Activated naive CD8-positive, alpha-beta T cell treated with anti-CD3 and anti-CD28 coated beads for 36 hours (primary cell): Measurements from ENCODE around the gene ZNF184. TPM values are rescaled to one million over a fixed set of nuclear protein-coding genes. Genes with fewer than 3 reads are reported as not detected.
"Not testable (repeated sequence)": the region's sequence is repeated elsewhere in the genome, so short reads cannot be mapped to it uniquely, and the experiment has no call there.

Experiments
- DNase-seq: peaks from one replicate; pipeline ENCODE4 v3.0.0; 2021
- H3K27ac Mint-ChIP-seq: one replicate; pipeline ENCODE4 v1.8.0; 2022; ENCODE audit warnings: mild to moderate bottlenecking, moderate library complexity, mixed read lengths
- H3K27me3 Mint-ChIP-seq: one replicate; pipeline ENCODE4 v1.8.0; 2022; ENCODE audit warnings: mild to moderate bottlenecking, mixed read lengths
- H3K36me3 Mint-ChIP-seq: one replicate; pipeline ENCODE4 v1.8.0; 2021; ENCODE audit warnings: mild to moderate bottlenecking, mixed read lengths
- H3K4me1 Mint-ChIP-seq: one replicate; pipeline ENCODE4 v1.8.0; 2021; ENCODE audit warnings: mixed read lengths
- H3K4me3 Mint-ChIP-seq: one replicate; pipeline ENCODE4 v1.8.0; 2022; ENCODE audit warnings: mild to moderate bottlenecking, moderate library complexity, mixed read lengths
- H3K9me3 Mint-ChIP-seq: one replicate; pipeline ENCODE4 v1.8.0; 2022; ENCODE audit warnings: mixed read lengths
- total RNA-seq, 2 experiments: library from RNA; stranded (reverse); gene quantifications; one replicate each; pipeline ENCODE4 v1.2.3, GENCODE V29; 2021

The ZNF184 gene
- total RNA-seq, 2 experiments from 2014 or later = 8.5 to 8.9 TPM

GRCh38 chr6:27468334-27468733 is 4.6 kb downstream of the ZNF184 start:
- peaks cover 45% of the 10 kb centered on the region for H3K4me1 Mint-ChIP-seq
- H3K4me3 Mint-ChIP-seq = no peak overlapping the region
- H3K27ac Mint-ChIP-seq = no peak overlapping the region
- peaks cover 72% of the 10 kb centered on the region for H3K36me3 Mint-ChIP-seq
- no peaks in the 10 kb centered on the region for H3K27me3 Mint-ChIP-seq
- H3K9me3 Mint-ChIP-seq = peaks cover 12% of the 10 kb centered on the region
- no peak for DNase-seq

GRCh38 chr6:27452496-27452897 is 20.4 kb downstream of the ZNF184 start:
- Mint-ChIP-seq H3K4me1 (no peaks in the 10 kb centered on the region), H3K36me3 (peaks cover 96% of the 10 kb centered on the region), H3K4me3 (no peak overlapping the region), H3K9me3 (peaks cover 76% of the 10 kb centered on the region), H3K27me3 (no peaks in the 10 kb centered on the region), H3K27ac (no peak overlapping the region)
- DNase-seq = no peak

- no peak for DNase-seq
- H3K4me1 Mint-ChIP-seq = no peaks in the 10 kb centered on the region
- H3K36me3 Mint-ChIP-seq = peaks cover 95% of the 10 kb centered on the region
- peaks cover 76% of the 10 kb centered on the region for H3K9me3 Mint-ChIP-seq
- H3K27me3 Mint-ChIP-seq = no peaks in the 10 kb centered on the region
- H3K4me3 Mint-ChIP-seq = no peak overlapping the region
- H3K27ac Mint-ChIP-seq = no peak overlapping the region
Observed at GRCh38 chr6:27451660-27452390, 21.1 kb downstream of the ZNF184 start.

GRCh38 chr6:27448456-27448855 is 24.4 kb downstream of the ZNF184 start:
- Mint-ChIP-seq H3K27me3 (no peaks in the 10 kb centered on the region), H3K4me1 (no peaks in the 10 kb centered on the region), H3K9me3 (peaks cover 49% of the 10 kb centered on the region), H3K4me3 (no peak overlapping the region), H3K36me3 (peaks cover 73% of the 10 kb centered on the region), H3K27ac (no peak overlapping the region)
- no peak for DNase-seq

GRCh38 chr6:27442932-27443331 is 30.0 kb downstream of the ZNF184 start:
- Mint-ChIP-seq H3K27ac (no peak overlapping the region), H3K4me1 (no peaks in the 10 kb centered on the region), H3K36me3 (peaks cover 30% of the 10 kb centered on the region), H3K27me3 (no peaks in the 10 kb centered on the region), H3K4me3 (no peak overlapping the region), H3K9me3 (peaks cover 20% of the 10 kb centered on the region)
- no peak for DNase-seq

- Mint-ChIP-seq H3K4me3 (no peak overlapping the region), H3K36me3 (peaks cover 24% of the 10 kb centered on the region), H3K27me3 (peaks cover 1% of the 10 kb centered on the region), H3K27ac (no peak overlapping the region), H3K4me1 (no peaks in the 10 kb centered on the region), H3K9me3 (peaks cover 21% of the 10 kb centered on the region)
- DNase-seq = no peak
Observed at GRCh38 chr6:27441001-27441400, 31.9 kb downstream of the ZNF184 start.

GRCh38 chr6:27439371-27439770 is 33.5 kb downstream of the ZNF184 start:
- no peaks in the 10 kb centered on the region for H3K4me1 Mint-ChIP-seq
- H3K27me3 Mint-ChIP-seq = peaks cover 8% of the 10 kb centered on the region

GRCh38 chr6:27433714-27434113 is 39.2 kb downstream of the ZNF184 start:
- Mint-ChIP-seq H3K27me3 (peaks cover 19% of the 10 kb centered on the region), H3K4me3 (no peak overlapping the region), H3K9me3 (peaks cover 23% of the 10 kb centered on the region), H3K27ac (no peak overlapping the region), H3K36me3 (peaks cover 16% of the 10 kb centered on the region), H3K4me1 (peaks cover 4% of the 10 kb centered on the region)
- no peak for DNase-seq

More at GRCh38 chr6:27439371-27439770, 33.5 kb downstream of the ZNF184 start:
- DNase-seq = no peak
- peaks cover 28% of the 10 kb centered on the region for H3K9me3 Mint-ChIP-seq
- H3K27ac Mint-ChIP-seq = no peak overlapping the region
- H3K36me3 Mint-ChIP-seq = peaks cover 25% of the 10 kb centered on the region
- H3K4me3 Mint-ChIP-seq = no peak overlapping the region

- Mint-ChIP-seq H3K27ac (no peak overlapping the region), H3K36me3 (no peaks in the 10 kb centered on the region), H3K4me3 (no peak overlapping the region), H3K27me3 (peaks cover 11% of the 10 kb centered on the region), H3K4me1 (peaks cover 5% of the 10 kb centered on the region), H3K9me3 (peaks cover 6% of the 10 kb centered on the region)
- no peak for DNase-seq
Observed at GRCh38 chr6:27428966-27429365, 43.9 kb downstream of the ZNF184 start.

GRCh38 chr6:27428502-27428901 is 44.4 kb downstream of the ZNF184 start:
- peaks cover 11% of the 10 kb centered on the region for H3K27me3 Mint-ChIP-seq
- no peak overlapping the region for H3K27ac Mint-ChIP-seq
- H3K9me3 Mint-ChIP-seq = peaks cover 3% of the 10 kb centered on the region
- no peaks in the 10 kb centered on the region for H3K36me3 Mint-ChIP-seq
- no peak overlapping the region for H3K4me3 Mint-ChIP-seq
- DNase-seq = no peak
- peaks cover 5% of the 10 kb centered on the region for H3K4me1 Mint-ChIP-seq

GRCh38 chr6:27426045-27426620 is 46.8 kb downstream of the ZNF184 start:
- H3K27me3 Mint-ChIP-seq = peaks cover 12% of the 10 kb centered on the region
- H3K4me3 Mint-ChIP-seq = no peak overlapping the region
- H3K9me3 Mint-ChIP-seq = peaks cover 3% of the 10 kb centered on the region
- DNase-seq = no peak
- H3K36me3 Mint-ChIP-seq = no peaks in the 10 kb centered on the region
- H3K4me1 Mint-ChIP-seq = peaks cover 5% of the 10 kb centered on the region
- H3K27ac Mint-ChIP-seq = no peak overlapping the region

GRCh38 chr6:27424851-27425250 is 48.1 kb downstream of the ZNF184 start:
- not testable (repeated sequence) for H3K27ac Mint-ChIP-seq, H3K4me3 Mint-ChIP-seq, H3K4me1 Mint-ChIP-seq, H3K36me3 Mint-ChIP-seq, H3K9me3 Mint-ChIP-seq, DNase-seq
- peaks cover 16% of the 10 kb centered on the region for H3K27me3 Mint-ChIP-seq

- Mint-ChIP-seq H3K9me3 (no peaks in the 10 kb centered on the region), H3K27ac (no peak overlapping the region), H3K27me3 (peaks cover 22% of the 10 kb centered on the region)
Observed at GRCh38 chr6:27422651-27423332, 50.1 kb downstream of the ZNF184 start.

GRCh38 chr6:27419363-27419762 is 53.5 kb downstream of the ZNF184 start:
- H3K9me3 Mint-ChIP-seq = no peaks in the 10 kb centered on the region
- H3K27me3 Mint-ChIP-seq = peaks cover 25% of the 10 kb centered on the region
- H3K36me3 Mint-ChIP-seq = peaks cover 2% of the 10 kb centered on the region
- no peak overlapping the region for H3K27ac Mint-ChIP-seq
- no peaks in the 10 kb centered on the region for H3K4me1 Mint-ChIP-seq
- H3K4me3 Mint-ChIP-seq = no peak overlapping the region
- DNase-seq = no peak

More at GRCh38 chr6:27422651-27423332, 50.1 kb downstream of the ZNF184 start:
- no peaks in the 10 kb centered on the region for H3K4me1 Mint-ChIP-seq
- H3K4me3 Mint-ChIP-seq = no peak overlapping the region
- H3K36me3 Mint-ChIP-seq = peaks cover 2% of the 10 kb centered on the region
- DNase-seq = no peak

GRCh38 chr6:27415898-27416297 is 57.0 kb downstream of the ZNF184 start:
- Mint-ChIP-seq H3K4me1 (no peaks in the 10 kb centered on the region), H3K9me3 (no peaks in the 10 kb centered on the region), H3K4me3 (no peak overlapping the region), H3K36me3 (peaks cover 2% of the 10 kb centered on the region), H3K27me3 (peaks cover 13% of the 10 kb centered on the region), H3K27ac (no peak overlapping the region)
- no peak for DNase-seq
